ENCODE data around the gene PARP15.

Gene PARP15

DNA sequence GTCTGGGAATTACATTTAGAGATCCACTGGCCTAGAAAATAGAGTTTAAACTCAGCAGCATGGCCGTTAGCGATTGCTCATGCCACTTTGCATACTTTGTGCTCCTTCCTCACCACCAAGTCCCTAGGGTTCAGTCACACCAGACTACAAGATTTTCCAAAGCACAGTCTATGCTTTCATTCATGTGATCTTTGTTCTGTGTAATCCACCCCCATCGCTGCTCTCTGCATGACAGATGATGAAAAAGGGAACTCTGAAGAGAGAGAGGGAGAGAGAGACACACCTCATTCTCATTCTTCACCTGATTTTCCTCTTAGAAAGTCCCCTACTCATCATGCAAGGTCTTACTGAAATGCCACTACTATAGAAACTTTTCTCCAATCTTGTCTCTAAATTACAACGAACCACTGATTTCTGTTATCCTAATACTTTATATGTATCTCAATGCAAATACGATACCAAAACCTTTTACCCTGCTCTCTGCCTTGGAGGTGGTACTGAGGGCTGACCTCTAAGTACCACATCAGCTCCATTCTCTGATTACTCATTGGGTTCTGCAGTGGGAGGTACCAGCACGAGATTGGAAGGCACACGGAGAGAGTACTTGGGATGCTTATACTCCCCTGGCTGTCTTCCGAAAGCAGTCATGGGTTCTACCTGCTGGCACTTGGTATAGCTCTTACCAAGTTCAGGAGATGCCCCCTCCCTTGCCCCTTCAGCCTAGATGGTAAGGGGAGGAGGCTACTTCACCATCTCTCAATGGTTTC, 1.1 kb upstream of the PARP15 start:
- Mint-ChIP-seq H3K4me1 (peaks cover 7% of the 10 kb centered on the region), H3K4me3 (no peak overlapping the region), H3K27ac (no peak overlapping the region), H3K27me3 (ENCODE audit: low read depth) (peaks cover 11% of the 10 kb centered on the region), H3K9me3 (peaks cover 2% of the 10 kb centered on the region), H3K36me3 (ENCODE audit: low read depth) (peaks cover 3% of the 10 kb centered on the region)
- TF ChIP-seq, protein P1, sequence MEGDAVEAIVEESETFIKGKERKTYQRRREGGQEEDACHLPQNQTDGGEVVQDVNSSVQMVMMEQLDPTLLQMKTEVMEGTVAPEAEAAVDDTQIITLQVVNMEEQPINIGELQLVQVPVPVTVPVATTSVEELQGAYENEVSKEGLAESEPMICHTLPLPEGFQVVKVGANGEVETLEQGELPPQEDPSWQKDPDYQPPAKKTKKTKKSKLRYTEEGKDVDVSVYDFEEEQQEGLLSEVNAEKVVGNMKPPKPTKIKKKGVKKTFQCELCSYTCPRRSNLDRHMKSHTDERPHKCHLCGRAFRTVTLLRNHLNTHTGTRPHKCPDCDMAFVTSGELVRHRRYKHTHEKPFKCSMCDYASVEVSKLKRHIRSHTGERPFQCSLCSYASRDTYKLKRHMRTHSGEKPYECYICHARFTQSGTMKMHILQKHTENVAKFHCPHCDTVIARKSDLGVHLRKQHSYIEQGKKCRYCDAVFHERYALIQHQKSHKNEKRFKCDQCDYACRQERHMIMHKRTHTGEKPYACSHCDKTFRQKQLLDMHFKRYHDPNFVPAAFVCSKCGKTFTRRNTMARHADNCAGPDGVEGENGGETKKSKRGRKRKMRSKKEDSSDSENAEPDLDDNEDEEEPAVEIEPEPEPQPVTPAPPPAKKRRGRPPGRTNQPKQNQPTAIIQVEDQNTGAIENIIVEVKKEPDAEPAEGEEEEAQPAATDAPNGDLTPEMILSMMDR (IDR thresholded peaks at IDR 0.05; ENCODE audit: unreplicated experiment in 3 of 3), result no peak

DNA sequence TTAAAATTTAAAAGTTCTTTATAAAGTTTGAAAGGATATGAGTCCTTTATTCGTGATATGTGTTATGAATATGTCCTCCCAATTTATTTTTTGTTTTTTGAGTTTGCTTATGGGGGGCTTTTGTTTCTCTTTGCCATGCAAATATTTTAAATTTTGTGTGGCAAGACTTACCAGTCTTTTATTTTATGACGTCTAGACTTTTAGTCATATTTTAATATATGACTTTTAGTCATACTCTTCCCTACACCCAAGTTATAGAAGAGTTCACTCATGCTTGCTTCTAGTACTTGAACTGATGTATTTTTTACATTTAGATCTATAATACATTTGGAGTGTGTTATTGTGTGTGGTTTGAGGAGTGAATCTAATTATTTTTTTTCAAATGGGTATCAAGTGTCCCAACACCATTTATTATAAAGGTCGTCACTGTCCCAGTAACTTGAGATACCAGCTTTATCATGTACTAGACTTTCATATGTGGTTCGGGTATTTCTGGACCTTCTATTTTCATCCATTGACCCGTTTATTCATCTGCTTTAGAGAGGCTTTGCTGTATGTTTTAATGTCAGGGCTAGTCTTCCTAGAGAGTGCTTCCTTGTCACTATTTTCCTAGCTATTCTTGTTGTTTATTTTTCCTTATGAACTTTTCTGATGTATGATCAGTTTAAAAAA, 755 bp downstream of the PARP15 start:
- TF ChIP-seq, protein P1 (IDR thresholded peaks at IDR 0.05; ENCODE audit: unreplicated experiment in 3 of 3), result no peak
- Mint-ChIP-seq H3K27me3 (ENCODE audit: low read depth) (peaks cover 11% of the 10 kb centered on the region), H3K4me1 (peaks cover 7% of the 10 kb centered on the region), H3K9me3 (peaks cover 15% of the 10 kb centered on the region), H3K36me3 (ENCODE audit: low read depth) (peaks cover 4% of the 10 kb centered on the region), H3K4me3 (peak overlapping the region; percentile 78 to 82 (median 80)), H3K27ac (no peak overlapping the region)

DNA sequence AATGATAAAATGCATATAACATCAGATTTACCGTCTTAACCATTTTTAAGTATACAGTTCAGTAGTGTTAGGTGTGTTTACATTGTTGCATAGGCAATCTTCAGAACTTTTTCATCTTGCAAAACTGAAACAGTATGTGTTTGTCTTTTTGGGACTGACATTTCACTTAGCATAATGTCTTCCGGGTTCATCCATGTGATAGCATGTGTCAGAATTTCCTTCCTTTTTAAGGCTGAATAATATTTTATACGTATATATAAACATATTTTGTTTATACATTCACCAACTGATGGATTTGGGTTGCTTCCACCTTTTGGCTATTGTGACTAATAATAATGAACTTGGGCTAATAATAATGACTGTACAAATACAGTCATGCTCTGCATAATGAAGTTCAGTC, 3.0 kb downstream of the PARP15 start:
- TF ChIP-seq, protein P1 (IDR thresholded peaks at IDR 0.05; ENCODE audit: unreplicated experiment in 3 of 3), result no peak
- Mint-ChIP-seq H3K27ac (no peak overlapping the region), H3K27me3 (ENCODE audit: low read depth) (peaks cover 11% of the 10 kb centered on the region), H3K4me1 (peaks cover 7% of the 10 kb centered on the region), H3K4me3 (no peak overlapping the region), H3K36me3 (ENCODE audit: low read depth) (peaks cover 4% of the 10 kb centered on the region), H3K9me3 (peaks cover 22% of the 10 kb centered on the region)

DNA sequence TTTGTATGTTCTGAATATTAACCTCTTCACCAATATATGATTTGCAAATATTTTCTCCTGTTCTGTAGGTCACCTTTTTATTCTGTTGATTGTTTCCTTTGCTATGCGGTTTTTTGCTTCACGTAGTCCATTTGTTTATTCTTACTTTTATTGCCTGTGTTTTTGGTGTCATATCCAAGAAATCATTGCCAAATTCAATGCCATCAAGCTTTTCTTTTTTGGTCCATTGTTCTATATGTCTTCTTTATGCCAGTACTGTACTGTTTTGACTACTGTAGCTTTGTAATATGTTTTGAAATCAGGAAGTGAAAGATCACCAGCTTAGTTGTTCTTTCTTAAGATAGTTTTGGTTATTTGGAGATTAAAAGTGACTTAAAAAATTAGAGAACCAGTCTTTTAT, 4.2 kb downstream of the PARP15 start:
- Mint-ChIP-seq H3K27me3 (ENCODE audit: low read depth) (peaks cover 11% of the 10 kb centered on the region), H3K9me3 (peaks cover 22% of the 10 kb centered on the region), H3K4me1 (peaks cover 7% of the 10 kb centered on the region), H3K27ac (no peak overlapping the region), H3K36me3 (ENCODE audit: low read depth) (peaks cover 4% of the 10 kb centered on the region), H3K4me3 (no peak overlapping the region)
- TF ChIP-seq, protein P1 (IDR thresholded peaks at IDR 0.05; ENCODE audit: unreplicated experiment in 3 of 3), result no peak

DNA sequence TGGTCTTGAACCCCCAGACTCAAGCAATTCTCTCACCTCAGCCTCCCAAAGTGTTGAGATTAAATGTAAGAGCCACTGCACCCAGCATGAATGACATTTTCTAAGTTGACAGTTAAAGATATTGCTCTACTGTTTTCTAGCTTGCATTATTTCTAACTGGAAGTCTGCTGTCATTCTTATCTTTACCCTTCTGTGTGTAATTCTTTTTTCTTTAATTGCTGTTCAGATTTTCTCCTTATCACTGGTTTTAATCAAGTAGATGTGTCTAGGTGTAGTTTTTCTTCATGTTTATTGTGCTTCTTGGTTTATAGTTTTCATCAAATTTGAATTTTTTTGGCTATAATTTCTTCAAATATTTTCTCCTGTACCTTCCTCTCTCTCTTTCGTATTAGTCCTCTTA, 4.9 kb downstream of the PARP15 start:
- Mint-ChIP-seq H3K36me3 (ENCODE audit: low read depth) (peaks cover 4% of the 10 kb centered on the region), H3K27me3 (ENCODE audit: low read depth) (peaks cover 11% of the 10 kb centered on the region), H3K27ac (no peak overlapping the region), H3K4me3 (no peak overlapping the region), H3K4me1 (peaks cover 7% of the 10 kb centered on the region), H3K9me3 (peaks cover 22% of the 10 kb centered on the region)
- TF ChIP-seq, protein P1 (IDR thresholded peaks at IDR 0.05; ENCODE audit: unreplicated experiment in 3 of 3), result no peak
